CD14-positive monocyte (primary cell): ENCODE measurements around the gene NDUFA5. TPM values are rescaled to one million over a fixed set of nuclear protein-coding genes. Genes with fewer than 3 reads are reported as not detected.

Experiments
- DNase-seq, 3 donors: peaks; one replicate each; pipeline ENCODE4 v3.0.0-alpha.2; 2011 to 2022
- H2AFZ ChIP-seq: 2 replicates; pipeline ENCODE4 v1.6.0; 2012; ENCODE audit warnings: mild to moderate bottlenecking, low read depth, low read length, inconsistent platforms; ENCODE audit not compliant: insufficient read depth, poor library complexity, severe bottlenecking
- H3K27ac ChIP-seq, 2 donors: 1 replicate in 1 of 2; 2 replicates in 1 of 2; pipeline ENCODE4 v1.5.1; 2012 to 2013; ENCODE audit warnings: low read length in 2 of 2, control low read depth in 1 of 2, inconsistent platforms in 1 of 2, low read depth in 1 of 2, mild to moderate bottlenecking in 1 of 2
- H3K27me3 ChIP-seq, 2 donors: one replicate each; pipeline versions ENCODE4 v1.6.0 to v1.6.1; 2011 to 2013; ENCODE audit warnings: low read length in 2 of 2; ENCODE audit not compliant: control insufficient read depth in 2 of 2, insufficient read depth in 2 of 2
- H3K36me3 ChIP-seq, 2 donors: replicated peaks in 1 of 2; 1 replicate in 1 of 2; 2 replicates in 1 of 2; pipeline versions ENCODE4 v1.5.1 to v1.6.1; 2012 to 2013; ENCODE audit warnings: low read length in 2 of 2, control low read depth in 1 of 2, inconsistent platforms in 1 of 2, mild to moderate bottlenecking in 1 of 2; ENCODE audit not compliant: insufficient read depth in 2 of 2, control insufficient read depth in 1 of 2
- H3K4me1 ChIP-seq, 2 donors: 1 replicate in 1 of 2; 2 replicates in 1 of 2; pipeline versions ENCODE4 v1.5.1 to v1.6.1; 2012 to 2013; ENCODE audit warnings: low read length in 2 of 2, control low read depth in 1 of 2, inconsistent platforms in 1 of 2, mild to moderate bottlenecking in 1 of 2, moderate library complexity in 1 of 2; ENCODE audit not compliant: insufficient read depth in 2 of 2, control insufficient read depth in 1 of 2
- H3K4me2 ChIP-seq: replicated peaks from 2 replicates; pipeline ENCODE3; 2012; ENCODE audit warnings: low read length, moderate library complexity, mild to moderate bottlenecking; ENCODE audit not compliant: poor library complexity, severe bottlenecking; ENCODE audit errors: extremely low read depth
- H3K4me3 ChIP-seq, 3 experiments: fragments of 200-600 bp in 1 of 3; sonication (generic) in 1 of 3; replicated peaks in 1 of 3; 1 replicate in 2 of 3; 2 replicates in 1 of 3; pipeline ENCODE4 v1.5.1; 2011 to 2013; ENCODE audit warnings: low read length in 3 of 3, mild to moderate bottlenecking in 3 of 3, control low read depth in 2 of 3, low read depth in 2 of 3, inconsistent platforms in 1 of 3, moderate library complexity in 1 of 3
- H3K79me2 ChIP-seq: 2 replicates; pipeline ENCODE4 v1.6.0; 2012; ENCODE audit warnings: mild to moderate bottlenecking, control low read depth, inconsistent platforms, low read length, moderate library complexity; ENCODE audit not compliant: insufficient read depth
- H3K9ac ChIP-seq: 2 replicates; pipeline ENCODE4 v1.6.0; 2017; ENCODE audit warnings: low read length, mild to moderate bottlenecking; ENCODE audit not compliant: insufficient read depth, poor library complexity, severe bottlenecking
- H3K9me3 ChIP-seq, 2 donors: replicated peaks in 1 of 2; 1 replicate in 1 of 2; 2 replicates in 1 of 2; pipeline versions ENCODE4 v1.5.1 to v1.6.1; 2012 to 2013; ENCODE audit warnings: low read length in 2 of 2, control low read depth in 1 of 2; ENCODE audit not compliant: control insufficient read depth in 1 of 2, insufficient read depth in 1 of 2
- H4K20me1 ChIP-seq: 2 replicates; pipeline ENCODE4 v1.6.0; 2012; ENCODE audit warnings: mild to moderate bottlenecking, low read length, control low read depth, moderate library complexity; ENCODE audit not compliant: insufficient read depth
- H3K27ac Mint-ChIP-seq, 7 donors: one replicate each; pipeline ENCODE4 v1.8.0; 2020; ENCODE audit warnings: mild to moderate bottlenecking in 7 of 7, mixed read lengths in 7 of 7, moderate library complexity in 6 of 7, inconsistent platforms in 2 of 7
- H3K27me3 Mint-ChIP-seq, 3 donors: one replicate each; pipeline ENCODE4 v1.8.0; 2021 to 2022; ENCODE audit warnings: low read depth in 3 of 3, mild to moderate bottlenecking in 3 of 3, mixed read lengths in 3 of 3, moderate library complexity in 3 of 3, inconsistent platforms in 1 of 3
- H3K36me3 Mint-ChIP-seq, 2 donors: one replicate each; pipeline ENCODE4 v1.8.0; 2020; ENCODE audit warnings: mixed read lengths in 2 of 2, inconsistent platforms in 1 of 2, mild to moderate bottlenecking in 1 of 2
- H3K4me1 Mint-ChIP-seq: one replicate; pipeline ENCODE4 v1.8.0; 2020; ENCODE audit warnings: mild to moderate bottlenecking, mixed read lengths
- H3K4me3 Mint-ChIP-seq, 2 donors: one replicate each; pipeline ENCODE4 v1.8.0; 2020; ENCODE audit warnings: mild to moderate bottlenecking in 2 of 2, mixed read lengths in 2 of 2, moderate library complexity in 1 of 2
- H3K9me3 Mint-ChIP-seq, 7 donors: one replicate each; pipeline ENCODE4 v1.8.0; 2020 to 2022; ENCODE audit warnings: mixed read lengths in 7 of 7, mild to moderate bottlenecking in 6 of 7, moderate library complexity in 6 of 7, inconsistent platforms in 2 of 7
- CTCF ChIP-seq: fragments of 200-600 bp; IDR thresholded peaks from one replicate; pipeline ENCODE4 v1.8.0; 2022; ENCODE audit warnings: antibody characterized with exemption, mild to moderate bottlenecking
- WGBS: methylation state at CpG from one replicate; pipeline ENCODE4 v1.1.5; 2013; ENCODE audit warnings: missing lambda C conversion rate; ENCODE audit not compliant: insufficient coverage; 5-methylcytosine and 5-hydroxymethylcytosine counted together
- intact Hi-C, 2 donors: fragments of 100-400 bp; cut with micrococcal nuclease; formaldehyde crosslinking; loops; one replicate each; pipeline versions ENCODE4 v1.15.0 to v1.15.1; 2023
- polyA plus RNA-seq, 3 donors: library from polyadenylated mRNA; depleted of rRNA in 1 of 3; unstranded in 2 of 3; stranded (reverse) in 1 of 3; fragments of 300-500 nt in 2 of 3; fragments of >200 nt in 1 of 3; fragmentation: Illumina TruSeq in 2 of 3; gene quantifications; 1 replicate in 2 of 3; 2 replicates in 1 of 3; pipeline ENCODE4 v1.2.3, GENCODE V29; 2012 to 2021

NDUFA5 gene
- polyA plus RNA-seq, 3 donors = 6.9 to 49.2 (median 37.3) TPM

- Histone ChIP-seq H3K4me3 (peak overlapping the region; percentile 78 to 100 (median 98)), H3K4me1 (peaks cover 15 to 20% of the 10 kb centered on the region in 2 donors), H2AFZ (peak overlapping the region; percentile 94), H3K9me3 (no peaks in the 10 kb centered on the region), H3K79me2 (peaks cover 25% of the 10 kb centered on the region), H3K27me3 (peaks cover 2 to 8% of the 10 kb centered on the region in 2 donors), H3K4me2 (peak overlapping the region; percentile 78), H3K9ac (peak overlapping the region; percentile 79), H4K20me1 (peaks cover under 1% of the 10 kb centered on the region), H3K27ac (peak overlapping the region in 1 of 2 donors; percentile 95), H3K36me3 (peaks cover 2 to 13% of the 10 kb centered on the region in 2 donors)
- Mint-ChIP-seq H3K27me3 (peaks cover 4 to 10% (median 9%) of the 10 kb centered on the region in 3 donors), H3K9me3 (peaks cover 0 to 2% (median 0%) of the 10 kb centered on the region in 7 donors), H3K4me1 (peaks cover 3% of the 10 kb centered on the region), H3K4me3 (no peak overlapping the region), H3K36me3 (peaks cover 2 to 6% of the 10 kb centered on the region in 2 donors), H3K27ac (peak overlapping the region in 1 of 7 donors; percentile 12)
- WGBS = 100% methylated on average over 1 of the region's 4 CpGs
- no peak for TF ChIP-seq CTCF
- DNase-seq = no peak
- intact Hi-C loops = loop anchor here in 1 of 2 donors (10.0 kb wide), 2 partner anchors 186 to 1376 kb away; partner anchors contain the start of gene WASL
Observed at GRCh38 chr7:123558289-123558874, 764 bp upstream of the NDUFA5 start.

- WGBS = 1% methylated on average over 8 of the region's 12 CpGs
- Histone ChIP-seq H3K27me3 (peaks cover 2 to 8% of the 10 kb centered on the region in 2 donors), H4K20me1 (peaks cover 7% of the 10 kb centered on the region), H3K27ac (peak overlapping the region; percentile 68 to 95), H3K79me2 (peaks cover 32% of the 10 kb centered on the region), H2AFZ (peak overlapping the region; percentile 94), H3K4me1 (peaks cover 15 to 20% of the 10 kb centered on the region in 2 donors), H3K9ac (peak overlapping the region; percentile 79), H3K4me3 (peak overlapping the region; percentile 78 to 100 (median 98)), H3K4me2 (peak overlapping the region; percentile 78), H3K36me3 (peaks cover 11 to 20% of the 10 kb centered on the region in 2 donors), H3K9me3 (no peaks in the 10 kb centered on the region)
- Mint-ChIP-seq H3K4me1 (peaks cover 3% of the 10 kb centered on the region), H3K27me3 (peaks cover 4 to 7% (median 5%) of the 10 kb centered on the region in 3 donors), H3K27ac (no peak overlapping the region), H3K9me3 (peaks cover 0 to 3% (median 0%) of the 10 kb centered on the region in 7 donors), H3K36me3 (peaks cover 12 to 18% of the 10 kb centered on the region in 2 donors), H3K4me3 (no peak overlapping the region)
- intact Hi-C loops = loop anchor here (1.0 to 10.0 kb wide), 4 partner anchors 20 to 1378 kb away; partner anchors contain the start of gene WASL (in 1 of the 2)
- no peak for DNase-seq
- no peak for TF ChIP-seq CTCF
Observed at GRCh38 chr7:123557016-123557397, 611 bp downstream of the NDUFA5 start.
